K562 (cell line): Measurements from ENCODE around the gene SPATA45.

Source experiments
- CREB1 ChIP-seq, 2 experiments: sonication (generic) in 1 of 2; formaldehyde crosslinking in 1 of 2; IDR thresholded peaks; 2 replicates each; pipeline versions ENCODE4 v1.6.1 to v1.8.0; 2012 to 2022; ENCODE audit warnings: inconsistent platforms in 1 of 2, mild to moderate bottlenecking in 1 of 2, missing genetic modification reagents in 1 of 2, moderate library complexity in 1 of 2
- ETV1 ChIP-seq: fragments of 450-650 bp; conservative IDR thresholded peaks from 2 replicates; pipeline ENCODE4 v1.6.1; 2016; ENCODE audit warnings: missing genetic modification characterization, control low read depth, low read depth, missing compliant biosample characterization
- FOSL1 ChIP-seq: fragments of 200-800 bp; sonication (Bioruptor generic); conservative IDR thresholded peaks from 2 replicates; pipeline ENCODE4 v1.6.1; 2016; ENCODE audit warnings: missing genetic modification characterization, missing compliant biosample characterization
- MAZ ChIP-seq, 2 experiments: fragments of 450-650 bp in 1 of 2; sonication (generic) in 1 of 2; formaldehyde crosslinking; IDR thresholded peaks in 1 of 2; conservative IDR thresholded peaks in 1 of 2; 2 replicates each; pipeline versions ENCODE4 v1.4.0 to v1.5.0; 2020; ENCODE audit warnings: mild to moderate bottlenecking in 1 of 2, missing genetic modification reagents in 1 of 2
- MIER1 ChIP-seq: fragments of 450-650 bp; IDR thresholded peaks from 2 replicates; pipeline ENCODE4 v1.6.1; 2016; ENCODE audit warnings: antibody characterized with exemption, mild to moderate bottlenecking, low read depth
- NFRKB ChIP-seq: fragments of 450-650 bp; IDR thresholded peaks from 2 replicates; pipeline ENCODE4 v1.6.1; 2016; ENCODE audit warnings: low read depth
- NR1H2 ChIP-seq: sonication (generic); formaldehyde crosslinking; IDR thresholded peaks from 2 replicates; pipeline ENCODE4 v1.4.0; 2020; ENCODE audit warnings: mild to moderate bottlenecking, missing genetic modification reagents
- PHB ChIP-seq: fragments of 250-450 bp; sonication (Bioruptor Pico); IDR thresholded peaks from 2 replicates; pipeline ENCODE4 v1.5.0; 2021
- SMC3 ChIP-seq: conservative IDR thresholded peaks from 2 replicates; pipeline ENCODE4 v1.6.1; 2011; ENCODE audit warnings: low read depth, low read length, improper control_type of control experiment; ENCODE audit not compliant: insufficient read depth
- WHSC1 ChIP-seq: IDR thresholded peaks from one replicate; pipeline ENCODE4 v1.6.1; 2012; ENCODE audit warnings: low read length, control low read depth, inconsistent platforms
- TF ChIP-seq, protein P1 (sequence below): sonication (generic); formaldehyde crosslinking; IDR thresholded peaks from 2 replicates; pipeline ENCODE4 v1.8.1; 2022; ENCODE audit warnings: missing genetic modification reagents

DNA sequence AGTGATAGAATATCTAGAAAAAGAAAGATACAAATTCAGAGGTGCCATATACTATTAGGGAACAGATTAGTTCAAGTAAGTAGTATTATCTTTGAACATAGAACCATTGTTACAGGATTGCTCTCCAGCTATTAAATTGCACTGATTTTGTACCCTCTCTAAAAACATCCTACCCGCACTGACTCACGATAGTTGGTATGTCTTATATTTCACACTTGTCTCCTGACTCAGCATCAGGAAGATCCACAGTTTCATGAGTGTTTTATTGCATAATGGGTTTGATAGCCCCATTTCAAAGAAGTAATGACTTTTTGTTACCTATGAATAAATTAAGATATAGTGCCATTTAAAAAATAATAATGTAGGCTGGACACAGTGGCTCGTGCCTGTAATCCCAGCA is 49.8 kb downstream of the SPATA45 start:
- TF ChIP-seq MAZ (CRISPR knock-in tag; conservative IDR thresholded peaks at IDR 0.05 in 1 of 2, IDR thresholded peaks at IDR 0.05 in 1 of 2) (no peak), FOSL1 (tag) (no peak), NR1H2 (CRISPR knock-in tag) (no peak), ETV1 (no peak), CREB1 (IDR thresholded peaks at IDR 0.05) (no peak), CREB1 (CRISPR knock-in tag; IDR thresholded peaks at IDR 0.05) (no peak), MIER1 (no peak), WHSC1 (no peak), NFRKB (no peak), PHB (CRISPR knock-in tag) (no peak), SMC3 (no peak)
- TF ChIP-seq, protein P1, sequence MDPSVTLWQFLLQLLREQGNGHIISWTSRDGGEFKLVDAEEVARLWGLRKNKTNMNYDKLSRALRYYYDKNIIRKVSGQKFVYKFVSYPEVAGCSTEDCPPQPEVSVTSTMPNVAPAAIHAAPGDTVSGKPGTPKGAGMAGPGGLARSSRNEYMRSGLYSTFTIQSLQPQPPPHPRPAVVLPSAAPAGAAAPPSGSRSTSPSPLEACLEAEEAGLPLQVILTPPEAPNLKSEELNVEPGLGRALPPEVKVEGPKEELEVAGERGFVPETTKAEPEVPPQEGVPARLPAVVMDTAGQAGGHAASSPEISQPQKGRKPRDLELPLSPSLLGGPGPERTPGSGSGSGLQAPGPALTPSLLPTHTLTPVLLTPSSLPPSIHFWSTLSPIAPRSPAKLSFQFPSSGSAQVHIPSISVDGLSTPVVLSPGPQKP (CRISPR knock-in tag), result no peak
